ENCODE measurements around the gene PPARD.

- TF ChIP-seq EZH2 (IDR thresholded peaks at IDR 0.05) (no peak), CTCF (IDR thresholded peaks at IDR 0.05) (no peak), EZH2phosphoT487 (IDR thresholded peaks at IDR 0.05) (no peak)
Observed at GRCh38 chr6:35468980-35469750, 126.8 kb downstream of the PPARD start.
